Measurements from ENCODE around the gene PPHLN1.

DNA sequence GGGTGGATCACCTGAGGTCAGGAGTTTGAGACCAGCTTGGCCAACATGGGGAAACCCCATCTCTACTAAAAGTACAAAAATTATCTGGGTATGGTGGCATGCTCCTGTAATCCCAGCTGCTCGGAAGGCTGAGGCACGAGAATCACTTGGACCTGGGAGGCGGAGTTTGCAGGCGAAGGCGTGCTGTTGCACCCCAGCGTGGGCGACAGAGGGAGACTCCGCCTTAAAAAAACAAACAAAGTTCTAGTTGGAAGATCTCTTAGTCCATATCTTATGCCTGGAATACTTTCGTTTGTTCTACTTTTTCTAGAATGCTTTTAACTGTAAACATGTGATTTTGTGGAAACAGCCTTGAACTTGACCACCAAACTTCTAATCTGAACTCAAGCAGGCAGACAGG, 38.7 kb downstream of the PPHLN1 start:
- TF ChIP-seq, protein P1, sequence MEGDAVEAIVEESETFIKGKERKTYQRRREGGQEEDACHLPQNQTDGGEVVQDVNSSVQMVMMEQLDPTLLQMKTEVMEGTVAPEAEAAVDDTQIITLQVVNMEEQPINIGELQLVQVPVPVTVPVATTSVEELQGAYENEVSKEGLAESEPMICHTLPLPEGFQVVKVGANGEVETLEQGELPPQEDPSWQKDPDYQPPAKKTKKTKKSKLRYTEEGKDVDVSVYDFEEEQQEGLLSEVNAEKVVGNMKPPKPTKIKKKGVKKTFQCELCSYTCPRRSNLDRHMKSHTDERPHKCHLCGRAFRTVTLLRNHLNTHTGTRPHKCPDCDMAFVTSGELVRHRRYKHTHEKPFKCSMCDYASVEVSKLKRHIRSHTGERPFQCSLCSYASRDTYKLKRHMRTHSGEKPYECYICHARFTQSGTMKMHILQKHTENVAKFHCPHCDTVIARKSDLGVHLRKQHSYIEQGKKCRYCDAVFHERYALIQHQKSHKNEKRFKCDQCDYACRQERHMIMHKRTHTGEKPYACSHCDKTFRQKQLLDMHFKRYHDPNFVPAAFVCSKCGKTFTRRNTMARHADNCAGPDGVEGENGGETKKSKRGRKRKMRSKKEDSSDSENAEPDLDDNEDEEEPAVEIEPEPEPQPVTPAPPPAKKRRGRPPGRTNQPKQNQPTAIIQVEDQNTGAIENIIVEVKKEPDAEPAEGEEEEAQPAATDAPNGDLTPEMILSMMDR (IDR thresholded peaks at IDR 0.05; ENCODE audit: control extremely low read depth in 1 of 3, insufficient read depth in 1 of 3, low read depth in 1 of 3, low read length in 3 of 3): peak in 1 of 3 experiments; percentile 19; a peak in 1 of 4 replicates
- no peak for TF ChIP-seq RBBP5 (IDR thresholded peaks at IDR 0.05; ENCODE audit: borderline replicate concordance, low read depth, low read length)
- TF ChIP-seq, protein P2, sequence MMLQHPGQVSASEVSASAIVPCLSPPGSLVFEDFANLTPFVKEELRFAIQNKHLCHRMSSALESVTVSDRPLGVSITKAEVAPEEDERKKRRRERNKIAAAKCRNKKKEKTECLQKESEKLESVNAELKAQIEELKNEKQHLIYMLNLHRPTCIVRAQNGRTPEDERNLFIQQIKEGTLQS (IDR thresholded peaks at IDR 0.05; ENCODE audit: insufficient read depth, low read depth, low read length): no peak
- no peak for TF ChIP-seq TBP (IDR thresholded peaks at IDR 0.05; ENCODE audit: low read depth, low read length)
- no peak for TF ChIP-seq EP300 (IDR thresholded peaks at IDR 0.05; ENCODE audit: borderline replicate concordance in 1 of 2, low read depth in 2 of 2, low read length in 2 of 2)
- no peak for TF ChIP-seq POU5F1 (IDR thresholded peaks at IDR 0.05; ENCODE audit: low read depth, low read length)
- TF ChIP-seq, protein P3, sequence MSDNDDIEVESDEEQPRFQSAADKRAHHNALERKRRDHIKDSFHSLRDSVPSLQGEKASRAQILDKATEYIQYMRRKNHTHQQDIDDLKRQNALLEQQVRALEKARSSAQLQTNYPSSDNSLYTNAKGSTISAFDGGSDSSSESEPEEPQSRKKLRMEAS (IDR thresholded peaks at IDR 0.05): no peak
- no peak for TF ChIP-seq ZNF274 (IDR thresholded peaks at IDR 0.05; ENCODE audit: borderline replicate concordance, extremely low read depth, low read length)
- TF ChIP-seq CHD2 (IDR thresholded peaks at IDR 0.05; ENCODE audit: low read length): no peak
- no peak for TF ChIP-seq POLR2A (IDR thresholded peaks at IDR 0.05; ENCODE audit: control extremely low read depth in 1 of 2, low read depth in 2 of 2, low read length in 2 of 2)
- TF ChIP-seq POLR2AphosphoS5 (IDR thresholded peaks at IDR 0.05; ENCODE audit: low read depth, low read length): no peak
- TF ChIP-seq EZH2 (IDR thresholded peaks at IDR 0.05; ENCODE audit: low read depth, low read length, severe bottlenecking): no peak
- TF ChIP-seq SUZ12 (IDR thresholded peaks at IDR 0.05; ENCODE audit: low read length): no peak

Measured in H1 (cell line).